Pancreas (tissue), 10 donors: ENCODE results near the gene PGAP6. TPM values are rescaled to one million over a fixed set of nuclear protein-coding genes. Genes with fewer than 3 reads are reported as not detected.
"Not testable (repeated sequence)": the region's sequence is repeated elsewhere in the genome, so short reads cannot be mapped to it uniquely, and the experiment has no call there.

Source experiments
- ATAC-seq, 4 donors: fragments of 200-7000 bp; cut with Tn5 transposase; one replicate each; pipeline versions ENCODE4 v1.8.0 to v1.9.1; 2020; ENCODE audit warnings: mild to moderate bottlenecking in 4 of 4, moderate library complexity in 4 of 4
- DNase-seq, 6 donors: peaks; one replicate each; pipeline ENCODE4 v3.0.0-alpha.2; 2020
- FAIRE-seq: peaks from 2 replicates; lab custom pipeline; 2012; peaks lifted over from hg19 to GRCh38; lab: Jason Lieb, UNC
- H3K27ac ChIP-seq, 4 donors: fragments of 200-600 bp; sonication (generic); 1 replicate in 3 of 4; 2 replicates in 1 of 4; pipeline versions ENCODE4 v1.5.0 to v1.8.0; 2020
- H3K27me3 ChIP-seq, 4 donors: fragments of 200-600 bp; one replicate each; pipeline ENCODE4 v1.8.0; 2021
- H3K36me3 ChIP-seq, 3 donors: fragments of 200-600 bp; sonication (generic) in 1 of 3; one replicate each; pipeline versions ENCODE4 v1.5.0 to v1.8.0; 2020 to 2021
- H3K4me1 ChIP-seq, 3 donors: fragments of 200-600 bp; one replicate each; pipeline ENCODE4 v1.8.0; 2021
- H3K4me3 ChIP-seq, 4 donors: fragments of 200-600 bp; sonication (generic) in 2 of 4; one replicate each; pipeline versions ENCODE4 v1.5.0 to v1.8.0; 2020 to 2021
- H3K9me3 ChIP-seq, 4 donors: fragments of 200-600 bp; one replicate each; pipeline ENCODE4 v1.8.0; 2021
- CTCF ChIP-seq, 4 donors: fragments of 200-600 bp; sonication (generic) in 3 of 4; IDR thresholded peaks; one replicate each; pipeline versions ENCODE4 v1.5.0 to v1.8.0; 2021; ENCODE audit warnings: antibody characterized with exemption in 4 of 4
- WGBS, 2 donors: extraction: QIAGEN DNeasy Blood & Tissue Kit; methylation state at CpG; one replicate each; pipeline ENCODE4 v1.1.7; 2013; 5-methylcytosine and 5-hydroxymethylcytosine counted together
- intact Hi-C, 3 donors: fragments of 100-400 bp; cut with DNase I; formaldehyde crosslinking; loops; one replicate each; pipeline versions ENCODE4 v1.11.1 to v1.14.2; 2022
- polyA plus RNA-seq, 2 donors: library from polyadenylated mRNA; stranded (reverse); fragments of 200-250 nt; gene quantifications; one replicate each; pipeline ENCODE4 v1.2.3, GENCODE V29; 2013
- total RNA-seq, 6 donors: library from RNA; stranded (reverse); fragmentation: NEBNext Ultra II Directional in 4 of 6; extraction: Animal tissue kit (Norgen Biotek cat#: 25700) in 4 of 6; gene quantifications; one replicate each; pipeline versions ENCODE4 v1.2.1 to v1.2.4, GENCODE V29; 2021 to 2023
- donor health status: healthy with polysubstance abuse.
- donor health status: DM: no; HTN: no; CAD: no; lungs with moderate emphysema.
- donor health status: DM: no; HTN: no; CAD: no.
- donor health status: control.
- donor health status: control.
- donor health status: Bipolar disorder and iron deficiency.
- donor health status: DM: yes; HTN: yes; CAD: no.
- donor health status: DM: no; HTN: no; CAD: no.
- donor health status: DM: no; HTN: no; CAD: no.
- donor health status: DM: yes; HTN: yes; CAD: no.

The PGAP6 gene
- total and polyA plus RNA-seq, 8 donors: 53.1 to 88.5 (median 61.5) TPM

GRCh38 chr16:333406-334094 lies 48.2 kb downstream of the PGAP6 start:
- H3K36me3 ChIP-seq: no peaks in the 10 kb centered on the region
- intact Hi-C loops: no loop called here
- DNase-seq (no peak), ATAC-seq (no peak), FAIRE-seq (no peak)
- no peaks in the 10 kb centered on the region for H3K9me3 ChIP-seq
- H3K27me3 ChIP-seq: no peaks in the 10 kb centered on the region
- no peaks in the 10 kb centered on the region for H3K4me1 ChIP-seq
- no peak overlapping the region for H3K27ac ChIP-seq
- WGBS, 2 donors: 79 to 87% methylated on average over 6 of the region's 6 CpGs
- H3K4me3 ChIP-seq: no peak overlapping the region
- no peak for TF ChIP-seq CTCF (IDR thresholded peaks at IDR 0.05)

- H3K27me3 ChIP-seq, H3K4me3 ChIP-seq, FAIRE-seq, DNase-seq, H3K27ac ChIP-seq, ATAC-seq, H3K9me3 ChIP-seq, H3K36me3 ChIP-seq, intact Hi-C loops, H3K4me1 ChIP-seq: not testable (repeated sequence)
- WGBS, 2 donors: 74 to 80% methylated on average over 6 of the region's 6 CpGs
Measured at GRCh38 chr16:331181-331814, 50.5 kb downstream of the PGAP6 start.

- WGBS, 2 donors: 90 to 93% methylated on average over 2 of the region's 2 CpGs
- TF ChIP-seq CTCF (IDR thresholded peaks at IDR 0.05): no peak
- peaks cover 0 to 8% (median 0%) of the 10 kb centered on the region in 3 donors for H3K4me1 ChIP-seq
Measured at GRCh38 chr16:330741-331140, 51.0 kb downstream of the PGAP6 start.

GRCh38 chr16:325375-326145 lies 56.2 kb downstream of the PGAP6 start:
- TF ChIP-seq CTCF (IDR thresholded peaks at IDR 0.05): no peak
- H3K36me3 ChIP-seq: no peaks in the 10 kb centered on the region
- no peaks in the 10 kb centered on the region for H3K27me3 ChIP-seq
- intact Hi-C loops: no loop called here
- ATAC-seq (no peak), FAIRE-seq (no peak), DNase-seq (no peak)
- H3K9me3 ChIP-seq: no peaks in the 10 kb centered on the region
- no peak overlapping the region for H3K4me3 ChIP-seq
- 92 to 95% methylated on average over 28 of the region's 28 CpGs for WGBS, 2 donors
- peaks cover 0 to 8% (median 0%) of the 10 kb centered on the region in 3 donors for H3K4me1 ChIP-seq
- no peak overlapping the region for H3K27ac ChIP-seq

More at GRCh38 chr16:330741-331140, 51.0 kb downstream of the PGAP6 start:
- H3K9me3 ChIP-seq: no peaks in the 10 kb centered on the region
- ATAC-seq (no peak), FAIRE-seq (no peak), DNase-seq (no peak)
- H3K27me3 ChIP-seq: no peaks in the 10 kb centered on the region
- intact Hi-C loops: no loop called here
- no peak overlapping the region for H3K27ac ChIP-seq
- no peaks in the 10 kb centered on the region for H3K36me3 ChIP-seq
- H3K4me3 ChIP-seq: no peak overlapping the region
